ENCODE data around the gene ATP2C1.
"Not testable (repeated sequence)": the region's sequence is repeated elsewhere in the genome, so short reads cannot be mapped to it uniquely, and the experiment has no call there.

Gene ATP2C1

GRCh38 chr3:130893376-130894129 lies at the start of gene ATP2C1:
Gene ATP2C1, plus strand, starts transcription at chr3:130894084. Its CDS starts 686 bp downstream, at chr3:130894770.
- DNase-seq (ENCODE audit: low spot score): peak; percentile 89

GRCh38 chr3:130844462-130844861 lies 49.4 kb upstream of the ATP2C1 start:
- DNase-seq (ENCODE audit: low spot score): no peak

- no peak for DNase-seq (ENCODE audit: low spot score)
Observed at GRCh38 chr3:130846181-130846580, 47.7 kb upstream of the ATP2C1 start.

- no peak for DNase-seq (ENCODE audit: low spot score)
Observed at GRCh38 chr3:130849091-130849552, 44.8 kb upstream of the ATP2C1 start.

GRCh38 chr3:130850044-130850797 lies 43.7 kb upstream of the ATP2C1 start:
- peak; percentile 18 for DNase-seq (ENCODE audit: low spot score)

GRCh38 chr3:130850843-130851242 lies 43.0 kb upstream of the ATP2C1 start:
- no peak for DNase-seq (ENCODE audit: low spot score)

- DNase-seq (ENCODE audit: low spot score): no peak
Observed at GRCh38 chr3:130851277-130851676, 42.6 kb upstream of the ATP2C1 start.

GRCh38 chr3:130853581-130853980 lies 40.3 kb upstream of the ATP2C1 start:
- no peak for DNase-seq (ENCODE audit: low spot score)

GRCh38 chr3:130854208-130854864 lies 39.5 kb upstream of the ATP2C1 start:
- DNase-seq (ENCODE audit: low spot score): no peak

- no peak for DNase-seq (ENCODE audit: low spot score)
Observed at GRCh38 chr3:130857336-130858026, 36.4 kb upstream of the ATP2C1 start.

- not testable (repeated sequence) for DNase-seq (ENCODE audit: low spot score)
Observed at GRCh38 chr3:130862130-130862529, 31.8 kb upstream of the ATP2C1 start.

GRCh38 chr3:130865489-130865888 lies 28.4 kb upstream of the ATP2C1 start:
- no peak for DNase-seq (ENCODE audit: low spot score)

GRCh38 chr3:130866327-130866726 lies 27.6 kb upstream of the ATP2C1 start:
- DNase-seq (ENCODE audit: low spot score): no peak

- no peak for DNase-seq (ENCODE audit: low spot score)
Observed at GRCh38 chr3:130870423-130870822, 23.5 kb upstream of the ATP2C1 start.

GRCh38 chr3:130876594-130876993 lies 17.3 kb upstream of the ATP2C1 start:
- DNase-seq (ENCODE audit: low spot score): no peak

- no peak for DNase-seq (ENCODE audit: low spot score)
Observed at GRCh38 chr3:130878464-130878863, 15.4 kb upstream of the ATP2C1 start.

- no peak for DNase-seq (ENCODE audit: low spot score)
Observed at GRCh38 chr3:130889416-130889946, 4.4 kb upstream of the ATP2C1 start.

- DNase-seq (ENCODE audit: low spot score): peak; percentile 75
Observed at GRCh38 chr3:130892759-130893375, 1.0 kb upstream of the ATP2C1 start.

GRCh38 chr3:130894130-130894985 lies 474 bp downstream of the ATP2C1 start:
- DNase-seq (ENCODE audit: low spot score): peak; percentile 33

GRCh38 chr3:130894986-130895280 lies 1.0 kb downstream of the ATP2C1 start:
- DNase-seq (ENCODE audit: low spot score): no peak
